Measurements from ENCODE around the gene DGKQ. TPM values are rescaled to one million over a fixed set of nuclear protein-coding genes. Genes with fewer than 3 reads are reported as not detected.

The DGKQ gene
- total and polyA plus RNA-seq, 2 experiments from 2014 or later, result 4.0 to 22.4 TPM

DNA sequence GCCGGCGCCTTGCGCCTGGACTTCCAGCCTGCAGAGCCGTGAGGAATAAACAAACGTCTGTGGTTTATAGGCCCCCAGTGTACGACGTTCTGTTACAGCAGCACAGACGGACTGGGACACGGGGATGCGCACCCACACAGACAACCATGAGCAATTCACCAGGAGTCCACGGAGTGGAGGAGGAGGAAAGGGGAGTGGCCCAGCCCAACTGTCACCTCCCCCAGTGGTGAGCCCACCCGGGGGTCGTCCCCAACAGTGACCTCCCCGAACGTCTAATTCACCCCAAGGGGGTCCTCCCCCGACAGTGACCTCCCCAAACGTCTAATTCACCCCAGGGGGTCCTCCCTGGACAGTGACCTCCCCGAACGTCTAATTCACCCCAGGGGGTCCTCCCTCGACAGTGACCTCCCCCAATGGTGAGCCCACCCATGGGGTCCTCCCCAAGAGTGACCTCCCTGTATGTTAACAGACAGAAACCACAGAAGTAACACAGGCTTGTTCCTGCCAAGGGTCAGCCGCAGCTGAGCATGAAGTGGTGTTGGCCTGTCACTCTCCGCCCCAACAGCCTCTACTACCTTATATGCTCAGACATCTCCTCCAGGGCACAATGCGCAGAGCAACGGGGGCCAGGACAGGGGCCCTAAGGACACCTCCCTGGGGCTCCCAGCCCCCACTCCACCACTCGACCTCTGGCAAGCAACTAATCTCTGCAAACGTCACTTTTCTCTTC, 47.4 kb downstream of the DGKQ start (continued):
- TF ChIP-seq ZNF114 (CRISPR knock-in tag; IDR thresholded peaks at IDR 0.05) (no peak), EZH2 (IDR thresholded peaks at IDR 0.05; ENCODE audit: low read depth, unreplicated experiment) (no peak), NANOG (IDR thresholded peaks at IDR 0.05; ENCODE audit: borderline replicate concordance) (no peak)
- TF ChIP-seq, protein P1, sequence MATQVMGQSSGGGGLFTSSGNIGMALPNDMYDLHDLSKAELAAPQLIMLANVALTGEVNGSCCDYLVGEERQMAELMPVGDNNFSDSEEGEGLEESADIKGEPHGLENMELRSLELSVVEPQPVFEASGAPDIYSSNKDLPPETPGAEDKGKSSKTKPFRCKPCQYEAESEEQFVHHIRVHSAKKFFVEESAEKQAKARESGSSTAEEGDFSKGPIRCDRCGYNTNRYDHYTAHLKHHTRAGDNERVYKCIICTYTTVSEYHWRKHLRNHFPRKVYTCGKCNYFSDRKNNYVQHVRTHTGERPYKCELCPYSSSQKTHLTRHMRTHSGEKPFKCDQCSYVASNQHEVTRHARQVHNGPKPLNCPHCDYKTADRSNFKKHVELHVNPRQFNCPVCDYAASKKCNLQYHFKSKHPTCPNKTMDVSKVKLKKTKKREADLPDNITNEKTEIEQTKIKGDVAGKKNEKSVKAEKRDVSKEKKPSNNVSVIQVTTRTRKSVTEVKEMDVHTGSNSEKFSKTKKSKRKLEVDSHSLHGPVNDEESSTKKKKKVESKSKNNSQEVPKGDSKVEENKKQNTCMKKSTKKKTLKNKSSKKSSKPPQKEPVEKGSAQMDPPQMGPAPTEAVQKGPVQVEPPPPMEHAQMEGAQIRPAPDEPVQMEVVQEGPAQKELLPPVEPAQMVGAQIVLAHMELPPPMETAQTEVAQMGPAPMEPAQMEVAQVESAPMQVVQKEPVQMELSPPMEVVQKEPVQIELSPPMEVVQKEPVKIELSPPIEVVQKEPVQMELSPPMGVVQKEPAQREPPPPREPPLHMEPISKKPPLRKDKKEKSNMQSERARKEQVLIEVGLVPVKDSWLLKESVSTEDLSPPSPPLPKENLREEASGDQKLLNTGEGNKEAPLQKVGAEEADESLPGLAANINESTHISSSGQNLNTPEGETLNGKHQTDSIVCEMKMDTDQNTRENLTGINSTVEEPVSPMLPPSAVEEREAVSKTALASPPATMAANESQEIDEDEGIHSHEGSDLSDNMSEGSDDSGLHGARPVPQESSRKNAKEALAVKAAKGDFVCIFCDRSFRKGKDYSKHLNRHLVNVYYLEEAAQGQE (IDR thresholded peaks at IDR 0.05; ENCODE audit: unreplicated experiment), result no peak
- TF ChIP-seq, protein P2, sequence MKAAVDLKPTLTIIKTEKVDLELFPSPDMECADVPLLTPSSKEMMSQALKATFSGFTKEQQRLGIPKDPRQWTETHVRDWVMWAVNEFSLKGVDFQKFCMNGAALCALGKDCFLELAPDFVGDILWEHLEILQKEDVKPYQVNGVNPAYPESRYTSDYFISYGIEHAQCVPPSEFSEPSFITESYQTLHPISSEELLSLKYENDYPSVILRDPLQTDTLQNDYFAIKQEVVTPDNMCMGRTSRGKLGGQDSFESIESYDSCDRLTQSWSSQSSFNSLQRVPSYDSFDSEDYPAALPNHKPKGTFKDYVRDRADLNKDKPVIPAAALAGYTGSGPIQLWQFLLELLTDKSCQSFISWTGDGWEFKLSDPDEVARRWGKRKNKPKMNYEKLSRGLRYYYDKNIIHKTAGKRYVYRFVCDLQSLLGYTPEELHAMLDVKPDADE (IDR thresholded peaks at IDR 0.05), result no peak
- TF ChIP-seq, protein P3, sequence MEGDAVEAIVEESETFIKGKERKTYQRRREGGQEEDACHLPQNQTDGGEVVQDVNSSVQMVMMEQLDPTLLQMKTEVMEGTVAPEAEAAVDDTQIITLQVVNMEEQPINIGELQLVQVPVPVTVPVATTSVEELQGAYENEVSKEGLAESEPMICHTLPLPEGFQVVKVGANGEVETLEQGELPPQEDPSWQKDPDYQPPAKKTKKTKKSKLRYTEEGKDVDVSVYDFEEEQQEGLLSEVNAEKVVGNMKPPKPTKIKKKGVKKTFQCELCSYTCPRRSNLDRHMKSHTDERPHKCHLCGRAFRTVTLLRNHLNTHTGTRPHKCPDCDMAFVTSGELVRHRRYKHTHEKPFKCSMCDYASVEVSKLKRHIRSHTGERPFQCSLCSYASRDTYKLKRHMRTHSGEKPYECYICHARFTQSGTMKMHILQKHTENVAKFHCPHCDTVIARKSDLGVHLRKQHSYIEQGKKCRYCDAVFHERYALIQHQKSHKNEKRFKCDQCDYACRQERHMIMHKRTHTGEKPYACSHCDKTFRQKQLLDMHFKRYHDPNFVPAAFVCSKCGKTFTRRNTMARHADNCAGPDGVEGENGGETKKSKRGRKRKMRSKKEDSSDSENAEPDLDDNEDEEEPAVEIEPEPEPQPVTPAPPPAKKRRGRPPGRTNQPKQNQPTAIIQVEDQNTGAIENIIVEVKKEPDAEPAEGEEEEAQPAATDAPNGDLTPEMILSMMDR (conservative IDR thresholded peaks at IDR 0.05; ENCODE audit: low read depth in 2 of 2), result no peak

DNA sequence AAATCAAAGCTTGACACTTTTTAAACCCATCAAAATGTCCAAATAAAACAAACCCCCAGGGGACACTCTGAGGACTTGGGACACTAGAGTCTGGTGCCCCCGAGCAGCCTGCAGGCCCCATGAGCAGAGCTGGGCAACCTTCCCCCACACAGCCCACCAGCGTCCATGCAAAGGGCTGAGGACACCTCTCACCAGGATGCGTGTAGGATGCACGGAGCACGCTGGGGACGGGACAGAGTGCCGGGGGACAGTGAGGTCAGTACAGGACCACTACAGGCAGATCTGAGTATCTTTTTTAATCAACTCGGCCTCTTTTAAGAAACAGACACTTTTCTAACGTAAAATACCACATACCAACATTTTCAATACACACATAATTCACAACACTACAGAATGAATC, 48.2 kb downstream of the DGKQ start:
- Histone ChIP-seq H4K20me1 (replicated peaks; ENCODE audit: insufficient read depth) (peaks cover 41% of the 10 kb centered on the region), H3K27ac (ENCODE audit: low read depth) (no peak overlapping the region), H3K4me1 (ENCODE audit: insufficient read depth) (no peaks in the 10 kb centered on the region), H2AFZ (no peak overlapping the region), H3F3A (replicated peaks; ENCODE audit: low read depth) (no peaks in the 10 kb centered on the region), H3K4me2 (no peak overlapping the region), H3K79me2 (replicated peaks; ENCODE audit: insufficient read depth) (peaks cover 88% of the 10 kb centered on the region), H3K27me3 (ENCODE audit: insufficient read depth) (no peaks in the 10 kb centered on the region), H3K9me2 (ENCODE audit: insufficient read depth) (no peaks in the 10 kb centered on the region), H3K36me3 (ENCODE audit: insufficient read depth) (no peaks in the 10 kb centered on the region), H3K4me3 (no peak overlapping the region)
- Mint-ChIP-seq H3K4me1 (peaks cover 21% of the 10 kb centered on the region), H3K27ac (no peak overlapping the region), H3K27me3 (ENCODE audit: insufficient read depth, low read depth, poor library complexity) (peaks cover 8% of the 10 kb centered on the region), H3K36me3 (ENCODE audit: low read depth) (no peaks in the 10 kb centered on the region), H3K4me3 (no peak overlapping the region), H3K9me3 (no peaks in the 10 kb centered on the region)
- no peak for ATAC-seq
- DNase-seq (ENCODE audit: low spot score), result no peak
- TF ChIP-seq ZNF331 (CRISPR knock-in tag; IDR thresholded peaks at IDR 0.05; ENCODE audit: low read depth), result no peak
- no peak for TF ChIP-seq STAT1 (IDR thresholded peaks at IDR 0.05; ENCODE audit: unreplicated experiment)
- TF ChIP-seq, protein P2 (IDR thresholded peaks at IDR 0.05), result no peak
- no peak for TF ChIP-seq EZH2 (IDR thresholded peaks at IDR 0.05; ENCODE audit: low read depth, unreplicated experiment)
- TF ChIP-seq, protein P3 (conservative IDR thresholded peaks at IDR 0.05; ENCODE audit: low read depth in 2 of 2), result no peak
- TF ChIP-seq, protein P1 (IDR thresholded peaks at IDR 0.05; ENCODE audit: unreplicated experiment), result no peak

Measured in GM23338 (cell line).